K562 (cell line): Measurements from ENCODE around the gene EVI5. TPM values are rescaled to one million over a fixed set of nuclear protein-coding genes. Genes with fewer than 3 reads are reported as not detected.

Source experiments
- BRF1 ChIP-seq: IDR thresholded peaks from 3 replicates; pipeline ENCODE4 v1.6.1; 2011; ENCODE audit warnings: borderline replicate concordance, mild to moderate bottlenecking; ENCODE audit not compliant: insufficient read length; ENCODE audit errors: extremely low read depth
- C11orf30 ChIP-seq: fragments of 450-650 bp; IDR thresholded peaks from 2 replicates; pipeline ENCODE4 v1.6.1; 2016; ENCODE audit warnings: low read depth, mild to moderate bottlenecking
- ID3 ChIP-seq, 2 experiments: fragments of 250-450 bp in 1 of 2; fragments of 450-650 bp in 1 of 2; sonication (Bioruptor Pico) in 1 of 2; IDR thresholded peaks; 2 replicates each; pipeline versions ENCODE4 v1.6.1 to v1.8.0; 2016 to 2021; ENCODE audit warnings: mild to moderate bottlenecking in 2 of 2, moderate library complexity in 2 of 2, missing compliant biosample characterization in 1 of 2, missing genetic modification characterization in 1 of 2
- PRDM10 ChIP-seq: fragments of 450-650 bp; IDR thresholded peaks from 2 replicates; pipeline ENCODE4 v1.6.1; 2018; ENCODE audit not compliant: partially characterized antibody
- RCOR1 ChIP-seq, 2 experiments: IDR thresholded peaks; 2 replicates each; pipeline ENCODE4 v1.6.1; 2012; ENCODE audit warnings: low read depth in 2 of 2, low read length in 2 of 2, borderline replicate concordance in 1 of 2, improper control_type of control experiment in 1 of 2
- SMARCA5 ChIP-seq: fragments of 450-650 bp; IDR thresholded peaks from 2 replicates; pipeline ENCODE4 v1.6.1; 2016
- SMARCE1 ChIP-seq: fragments of 450-650 bp; IDR thresholded peaks from 2 replicates; pipeline ENCODE4 v1.7.1; 2016; ENCODE audit warnings: mild to moderate bottlenecking
- SOX6 ChIP-seq: fragments of 450-650 bp; IDR thresholded peaks from 2 replicates; pipeline ENCODE4 v1.6.1; 2014; ENCODE audit warnings: mild to moderate bottlenecking
- VEZF1 ChIP-seq: fragments of 200-800 bp; sonication (Bioruptor generic); IDR thresholded peaks from 2 replicates; pipeline ENCODE4 v1.6.1; 2017; ENCODE audit warnings: missing genetic modification characterization, missing compliant biosample characterization
- polyA plus RNA-seq, 8 experiments: library from polyadenylated mRNA; depleted of rRNA in 4 of 8; stranded (reverse) in 5 of 8; unstranded in 3 of 8; fragments of >200 nt; fragmentation: Nextera tagmentation in 2 of 8; fragmentation: Illumina TruSeq in 1 of 8; extraction: Ambion mirVana in 2 of 8; extraction: Trizol in 1 of 8; gene quantifications; 2 replicates each; pipeline versions ENCODE4 v1.2.1 to v1.2.3, GENCODE V29; 2011 to 2014; ENCODE audit warnings: inconsistent platforms in 1 of 8, missing spikeins in 1 of 8
- total RNA-seq, 7 experiments: library from RNA; depleted of rRNA in 6 of 7; stranded (reverse); fragments of >200 nt in 6 of 7; fragmentation: Illumina TruSeq in 2 of 7; extraction: Trizol in 2 of 7; gene quantifications; 2 replicates each; pipeline versions ENCODE4 v1.2.1 to v1.2.3, GENCODE V29; 2011 to 2021; ENCODE audit warnings: low replicate concordance in 1 of 7

EVI5 gene
- total and polyA plus RNA-seq, 9 of the 15 experiments (the other 6 are each of a cell fraction or from before 2014, with no cell fraction given), result 1.7 to 50.1 (median 13.7) TPM

- TF ChIP-seq PRDM10 (peak; percentile 86), RCOR1 (IDR thresholded peaks at IDR 0.05; ENCODE audit: borderline replicate concordance in 1 of 2, low read depth in 2 of 2, low read length in 2 of 2) (0 out of 4 replicates have a peak, but pooled peaks of 1 of the 2 experiments have one; percentile 5), C11orf30 (peak; percentile 82), SMARCA5 (0 out of 2 replicates have a peak, but pooled peaks have one; percentile 13), SMARCE1 (0 out of 2 replicates have a peak, but pooled peaks have one; percentile 41), SOX6 (peak; percentile 66), VEZF1 (CRISPR knock-in tag) (0 out of 2 replicates have a peak, but pooled peaks have one; percentile 27), BRF1 (no peak), ID3 (CRISPR knock-in tag; IDR thresholded peaks at IDR 0.05) (no peak), ID3 (tag; IDR thresholded peaks at IDR 0.05) (no peak)
Measured at GRCh38 chr1:92786111-92786901, 1.4 kb upstream of the EVI5 start (continued).
